Effector memory CD8-positive, alpha-beta T cell (primary cell): ENCODE results near the gene ATP1A4.
A peak's percentile ranks its signal among the peaks of the same experiment; 100 is the strongest.

Experiments used
- ATAC-seq: fragments of 150-1000 bp; cut with Tn5 transposase; replicated peaks from 2 replicates; pipeline ENCODE4 v1.10.0; 2021; ENCODE audit warnings: mild to moderate bottlenecking, moderate library complexity
- DNase-seq, 3 experiments: peaks; one replicate each; pipeline ENCODE4 v3.0.0; 2021
- H3K27ac Mint-ChIP-seq, 2 donors: one replicate each; pipeline ENCODE4 v1.8.0; 2022; ENCODE audit warnings: mild to moderate bottlenecking in 2 of 2, mixed read lengths in 2 of 2, moderate library complexity in 2 of 2
- H3K27me3 Mint-ChIP-seq, 2 donors: one replicate each; pipeline ENCODE4 v1.8.0; 2022; ENCODE audit warnings: mixed read lengths in 2 of 2
- H3K36me3 Mint-ChIP-seq: one replicate; pipeline ENCODE4 v1.8.0; 2022; ENCODE audit warnings: mild to moderate bottlenecking, moderate library complexity, mixed read lengths; ENCODE audit not compliant: insufficient read depth
- H3K4me1 Mint-ChIP-seq, 2 donors: one replicate each; pipeline ENCODE4 v1.8.0; 2022; ENCODE audit warnings: low read depth in 2 of 2, mixed read lengths in 2 of 2
- H3K4me3 Mint-ChIP-seq, 2 donors: one replicate each; pipeline ENCODE4 v1.8.0; 2022; ENCODE audit warnings: mild to moderate bottlenecking in 2 of 2, mixed read lengths in 2 of 2, moderate library complexity in 2 of 2
- H3K9me3 Mint-ChIP-seq, 2 donors: one replicate each; pipeline ENCODE4 v1.8.0; 2022; ENCODE audit warnings: mixed read lengths in 2 of 2

ATP1A4 gene

DNA sequence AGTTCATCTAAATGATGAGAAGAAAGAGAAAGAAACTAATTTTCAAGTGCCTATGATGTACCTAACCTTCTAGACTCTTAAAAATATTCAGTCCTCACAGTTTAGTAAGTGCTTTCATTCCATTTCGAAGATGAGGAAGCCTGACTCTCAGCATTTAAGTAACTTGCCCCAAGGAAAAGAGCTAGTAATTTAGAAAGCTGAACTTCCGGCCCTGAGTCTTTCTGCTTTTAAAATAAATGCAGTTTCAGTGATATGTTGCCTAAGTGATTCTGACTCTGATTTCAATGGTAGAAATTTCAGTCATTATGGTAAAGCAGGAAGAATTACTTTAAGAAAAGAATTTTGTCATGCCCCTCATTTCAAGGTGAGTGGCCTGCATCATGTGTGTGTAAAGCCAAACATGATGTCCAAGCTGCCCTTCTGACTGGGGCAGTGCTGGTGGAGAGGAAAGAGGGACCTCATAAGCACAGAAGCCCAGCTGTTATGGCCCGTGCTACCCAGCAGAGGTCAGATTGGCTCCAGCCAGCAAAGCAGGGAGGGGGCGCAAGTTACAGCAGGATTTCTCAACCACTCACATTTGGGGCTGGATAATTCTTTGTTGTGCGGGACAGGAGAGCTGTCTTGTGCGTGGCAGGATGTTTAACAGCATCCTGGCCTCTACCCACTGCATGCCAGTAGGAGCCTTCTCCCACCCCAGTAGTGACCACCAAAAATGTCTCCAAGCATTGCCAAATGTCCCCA is 10.7 kb downstream of the ATP1A4 start:
- Mint-ChIP-seq H3K36me3 (no peaks in the 10 kb centered on the region), H3K4me3 (no peak overlapping the region), H3K27ac (no peak overlapping the region), H3K27me3 (peaks cover 13 to 69% of the 10 kb centered on the region in 2 donors), H3K4me1 (no peaks in the 10 kb centered on the region), H3K9me3 (no peaks in the 10 kb centered on the region)
- ATAC-seq = no peak
- DNase-seq = no peak

DNA sequence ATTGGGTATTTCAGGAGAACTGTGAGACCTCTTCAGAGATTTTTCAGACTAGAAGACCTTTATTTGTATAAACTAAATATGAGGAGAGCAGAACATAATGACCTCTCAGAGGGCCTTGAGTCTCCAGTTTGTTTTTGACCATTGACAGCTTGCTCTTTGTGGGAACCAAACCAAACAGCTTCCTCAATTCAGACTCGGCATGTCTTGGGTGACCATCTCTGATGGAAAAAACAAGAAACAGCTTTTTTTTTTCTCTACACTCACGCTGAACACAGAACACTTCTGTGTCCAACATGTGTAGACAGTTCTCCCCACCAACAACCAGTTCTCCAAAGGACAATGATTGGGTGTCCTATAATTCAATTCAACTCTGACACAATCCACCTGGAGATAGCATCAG is 11.5 kb downstream of the ATP1A4 start:
- DNase-seq = no peak
- no peaks in the 10 kb centered on the region for H3K4me1 Mint-ChIP-seq
- peak overlapping the region in 1 of 2 donors; percentile 26 for H3K27ac Mint-ChIP-seq
- no peaks in the 10 kb centered on the region for H3K36me3 Mint-ChIP-seq
- H3K9me3 Mint-ChIP-seq = no peaks in the 10 kb centered on the region
- no peak overlapping the region for H3K4me3 Mint-ChIP-seq
- no peak for ATAC-seq
- H3K27me3 Mint-ChIP-seq = peaks cover 19 to 75% of the 10 kb centered on the region in 2 donors

DNA sequence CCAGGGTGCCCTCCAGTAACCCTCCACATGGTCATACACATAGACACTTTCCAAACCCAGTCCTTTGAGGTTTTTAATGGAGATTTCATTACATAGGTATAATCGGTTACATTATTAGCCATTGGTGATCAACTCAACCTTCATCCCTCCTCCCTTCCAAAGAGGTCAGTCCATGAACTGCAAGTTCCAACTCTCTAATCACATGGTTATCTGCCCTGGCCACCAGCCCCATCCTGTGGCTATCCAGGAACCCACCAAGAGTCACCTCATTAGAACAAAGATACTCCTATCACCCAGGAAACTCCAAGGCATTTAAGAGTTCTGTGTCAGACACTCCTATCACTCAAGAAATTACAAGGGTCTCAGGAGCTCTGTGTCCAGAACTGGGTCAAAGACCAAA is 12.2 kb downstream of the ATP1A4 start:
- no peak for DNase-seq
- H3K27me3 Mint-ChIP-seq = peaks cover 21 to 68% of the 10 kb centered on the region in 2 donors
- no peak overlapping the region for H3K4me3 Mint-ChIP-seq
- H3K27ac Mint-ChIP-seq = peak overlapping the region in 1 of 2 donors; percentile 26
- H3K4me1 Mint-ChIP-seq = no peaks in the 10 kb centered on the region
- H3K9me3 Mint-ChIP-seq = no peaks in the 10 kb centered on the region
- ATAC-seq = no peak
- no peaks in the 10 kb centered on the region for H3K36me3 Mint-ChIP-seq

DNA sequence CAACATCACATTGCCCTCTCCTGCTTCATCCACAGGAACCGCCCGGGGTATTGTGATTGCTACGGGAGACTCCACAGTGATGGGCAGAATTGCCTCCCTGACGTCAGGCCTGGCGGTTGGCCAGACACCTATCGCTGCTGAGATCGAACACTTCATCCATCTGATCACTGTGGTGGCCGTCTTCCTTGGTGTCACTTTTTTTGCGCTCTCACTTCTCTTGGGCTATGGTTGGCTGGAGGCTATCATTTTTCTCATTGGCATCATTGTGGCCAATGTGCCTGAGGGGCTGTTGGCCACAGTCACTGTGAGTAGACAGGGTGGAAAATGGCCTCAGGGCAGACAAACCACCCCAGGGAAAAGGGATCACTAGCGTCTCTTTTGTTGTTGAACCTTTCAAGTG is 12.7 kb downstream of the ATP1A4 start:
- Mint-ChIP-seq H3K36me3 (no peaks in the 10 kb centered on the region), H3K4me3 (no peak overlapping the region), H3K9me3 (no peaks in the 10 kb centered on the region), H3K4me1 (peaks cover 0 to under 1% of the 10 kb centered on the region in 2 donors), H3K27me3 (peaks cover 21 to 63% of the 10 kb centered on the region in 2 donors), H3K27ac (no peak overlapping the region)
- DNase-seq (no peak), ATAC-seq (no peak)

DNA sequence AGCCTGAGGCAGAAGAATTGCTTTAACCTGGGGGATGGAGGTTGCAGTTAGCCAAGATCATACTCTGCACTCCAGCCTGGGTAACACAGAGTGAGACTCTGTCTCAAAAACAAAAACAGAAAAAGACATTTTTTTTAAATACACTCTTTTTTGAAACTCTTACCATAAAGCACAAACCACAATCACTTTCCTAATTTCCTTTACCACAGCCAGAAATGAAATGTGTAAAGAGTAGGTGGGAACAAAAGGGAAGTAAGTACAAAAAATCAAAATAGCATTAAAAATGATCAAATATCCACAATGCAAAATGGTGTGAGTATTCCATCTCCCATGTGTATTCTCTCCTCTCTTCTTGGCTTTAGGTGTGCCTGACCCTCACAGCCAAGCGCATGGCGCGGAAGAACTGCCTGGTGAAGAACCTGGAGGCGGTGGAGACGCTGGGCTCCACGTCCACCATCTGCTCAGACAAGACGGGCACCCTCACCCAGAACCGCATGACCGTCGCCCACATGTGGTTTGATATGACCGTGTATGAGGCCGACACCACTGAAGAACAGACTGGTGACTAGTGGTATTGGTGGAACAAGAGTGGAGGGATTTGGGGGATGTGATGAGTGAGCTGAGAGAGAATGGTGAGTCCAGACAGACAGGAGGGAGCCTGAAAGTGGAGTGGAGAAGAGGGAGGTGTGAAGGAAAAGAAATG is 14.9 kb downstream of the ATP1A4 start:
- ATAC-seq (no peak), DNase-seq (no peak)
- Mint-ChIP-seq H3K4me1 (peaks cover 7% of the 10 kb centered on the region in 2 donors), H3K9me3 (no peaks in the 10 kb centered on the region), H3K27me3 (peaks cover 24 to 61% of the 10 kb centered on the region in 2 donors), H3K36me3 (no peaks in the 10 kb centered on the region), H3K27ac (no peak overlapping the region), H3K4me3 (no peak overlapping the region)

DNA sequence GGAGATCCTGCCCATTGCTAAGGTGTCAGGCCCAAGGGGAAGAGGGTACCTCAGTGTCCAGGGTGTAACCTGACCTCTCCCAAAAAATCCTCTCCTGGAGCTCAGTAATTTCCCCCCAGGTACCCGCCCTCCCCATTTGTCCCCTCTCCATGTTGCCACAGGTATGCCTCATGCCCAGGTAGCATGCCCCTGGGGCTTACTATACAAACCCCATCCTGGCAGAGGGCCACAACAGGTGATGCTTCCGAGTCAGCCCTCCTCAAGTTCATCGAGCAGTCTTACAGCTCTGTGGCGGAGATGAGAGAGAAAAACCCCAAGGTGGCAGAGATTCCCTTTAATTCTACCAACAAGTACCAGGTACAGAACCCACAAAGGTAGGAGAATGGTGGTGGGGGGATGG is 15.7 kb downstream of the ATP1A4 start:
- ATAC-seq (no peak), DNase-seq (no peak)
- no peaks in the 10 kb centered on the region for H3K36me3 Mint-ChIP-seq
- peaks cover 30 to 64% of the 10 kb centered on the region in 2 donors for H3K27me3 Mint-ChIP-seq
- no peaks in the 10 kb centered on the region for H3K9me3 Mint-ChIP-seq
- no peak overlapping the region for H3K27ac Mint-ChIP-seq
- H3K4me1 Mint-ChIP-seq = peaks cover 7% of the 10 kb centered on the region in 2 donors
- no peak overlapping the region for H3K4me3 Mint-ChIP-seq

DNA sequence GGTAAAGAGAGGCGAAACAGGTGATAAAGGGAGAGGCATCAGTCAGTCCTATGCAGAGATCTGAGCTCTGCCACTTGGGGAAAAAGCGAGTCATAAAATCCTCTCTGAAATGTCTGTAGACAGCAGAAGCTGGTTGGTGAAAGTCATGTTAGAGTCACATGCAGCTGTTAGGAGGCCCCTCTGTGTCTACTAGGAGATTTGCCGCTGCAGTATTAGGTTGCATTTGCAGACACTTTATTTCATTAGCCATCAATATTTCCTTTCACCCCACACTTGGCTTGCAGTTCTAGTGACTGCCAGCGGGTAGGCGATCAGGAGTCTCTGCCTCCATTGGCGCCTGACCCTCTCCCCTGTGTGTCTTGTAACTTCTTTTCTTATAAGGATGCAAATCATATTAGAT is 16.2 kb downstream of the ATP1A4 start:
- no peak overlapping the region for H3K4me3 Mint-ChIP-seq
- H3K36me3 Mint-ChIP-seq = no peaks in the 10 kb centered on the region
- H3K4me1 Mint-ChIP-seq = peaks cover 7% of the 10 kb centered on the region in 2 donors
- DNase-seq = no peak
- no peaks in the 10 kb centered on the region for H3K9me3 Mint-ChIP-seq
- ATAC-seq = no peak
- H3K27me3 Mint-ChIP-seq = peaks cover 35 to 69% of the 10 kb centered on the region in 2 donors
- H3K27ac Mint-ChIP-seq = no peak overlapping the region

DNA sequence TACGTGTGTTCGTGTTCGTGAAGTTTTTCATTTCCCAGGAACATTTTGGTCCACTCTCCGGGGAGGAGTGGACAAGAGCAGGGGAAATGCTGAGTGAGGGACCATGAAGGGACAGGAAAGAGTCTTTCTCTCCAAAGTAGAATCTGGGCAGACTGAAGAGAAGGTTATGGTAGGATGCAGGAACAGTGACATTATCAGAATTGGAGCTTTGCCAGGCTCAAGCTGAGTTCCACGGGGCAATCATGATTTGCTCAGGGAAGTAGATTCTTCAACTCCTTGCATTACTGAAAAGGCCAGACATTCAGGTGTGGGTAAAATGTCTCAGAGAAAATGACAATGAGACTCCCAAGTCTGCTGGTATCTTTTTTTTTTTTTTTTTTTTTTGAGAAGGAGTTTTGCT is 16.6 kb downstream of the ATP1A4 start:
- ATAC-seq = no peak
- Mint-ChIP-seq H3K4me1 (peaks cover 7% of the 10 kb centered on the region in 2 donors), H3K4me3 (no peak overlapping the region), H3K27me3 (peaks cover 40 to 72% of the 10 kb centered on the region in 2 donors), H3K36me3 (no peaks in the 10 kb centered on the region), H3K9me3 (no peaks in the 10 kb centered on the region), H3K27ac (no peak overlapping the region)
- DNase-seq = no peak

DNA sequence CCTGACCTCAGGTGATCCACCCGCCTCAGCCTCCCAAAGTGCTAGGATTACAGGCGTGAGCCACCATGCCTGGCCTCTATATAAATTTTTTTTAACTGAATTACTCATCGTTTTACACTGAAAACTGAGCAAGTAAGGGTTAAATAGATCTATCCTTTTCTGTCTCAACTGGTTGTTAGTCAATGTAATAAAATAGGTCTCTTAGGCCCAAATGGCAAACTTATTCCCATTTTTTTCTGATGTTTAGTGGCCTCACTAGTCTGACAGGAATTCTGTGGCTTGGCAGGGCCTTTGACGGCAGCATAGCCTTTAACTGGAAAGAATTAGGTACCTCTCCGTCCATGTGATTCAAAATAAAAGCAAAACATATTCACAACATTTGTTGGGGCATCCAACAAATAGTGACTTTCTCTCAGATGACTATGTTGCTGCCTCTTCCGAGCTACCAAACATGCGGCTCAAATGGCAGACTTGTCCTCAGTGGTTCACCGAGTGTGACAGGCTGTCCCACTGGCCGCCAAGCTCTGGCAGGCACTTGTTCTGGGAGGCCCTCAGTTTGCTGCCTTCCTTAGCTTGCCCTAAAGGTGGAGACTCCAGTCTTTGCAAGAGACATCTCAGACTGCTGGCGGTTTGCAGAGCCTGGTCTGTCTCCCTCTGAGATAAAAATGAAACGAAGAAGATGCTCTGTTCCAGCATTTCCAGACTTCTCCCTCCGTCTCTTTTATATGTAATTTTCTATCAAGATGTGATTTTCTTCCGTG is 17.4 kb downstream of the ATP1A4 start:
- H3K27ac Mint-ChIP-seq = no peak overlapping the region
- DNase-seq (no peak), ATAC-seq (no peak)
- H3K4me1 Mint-ChIP-seq = peaks cover 7% of the 10 kb centered on the region in 2 donors
- no peak overlapping the region for H3K4me3 Mint-ChIP-seq
- no peaks in the 10 kb centered on the region for H3K36me3 Mint-ChIP-seq
- peaks cover 48 to 72% of the 10 kb centered on the region in 2 donors for H3K27me3 Mint-ChIP-seq
- H3K9me3 Mint-ChIP-seq = no peaks in the 10 kb centered on the region

DNA sequence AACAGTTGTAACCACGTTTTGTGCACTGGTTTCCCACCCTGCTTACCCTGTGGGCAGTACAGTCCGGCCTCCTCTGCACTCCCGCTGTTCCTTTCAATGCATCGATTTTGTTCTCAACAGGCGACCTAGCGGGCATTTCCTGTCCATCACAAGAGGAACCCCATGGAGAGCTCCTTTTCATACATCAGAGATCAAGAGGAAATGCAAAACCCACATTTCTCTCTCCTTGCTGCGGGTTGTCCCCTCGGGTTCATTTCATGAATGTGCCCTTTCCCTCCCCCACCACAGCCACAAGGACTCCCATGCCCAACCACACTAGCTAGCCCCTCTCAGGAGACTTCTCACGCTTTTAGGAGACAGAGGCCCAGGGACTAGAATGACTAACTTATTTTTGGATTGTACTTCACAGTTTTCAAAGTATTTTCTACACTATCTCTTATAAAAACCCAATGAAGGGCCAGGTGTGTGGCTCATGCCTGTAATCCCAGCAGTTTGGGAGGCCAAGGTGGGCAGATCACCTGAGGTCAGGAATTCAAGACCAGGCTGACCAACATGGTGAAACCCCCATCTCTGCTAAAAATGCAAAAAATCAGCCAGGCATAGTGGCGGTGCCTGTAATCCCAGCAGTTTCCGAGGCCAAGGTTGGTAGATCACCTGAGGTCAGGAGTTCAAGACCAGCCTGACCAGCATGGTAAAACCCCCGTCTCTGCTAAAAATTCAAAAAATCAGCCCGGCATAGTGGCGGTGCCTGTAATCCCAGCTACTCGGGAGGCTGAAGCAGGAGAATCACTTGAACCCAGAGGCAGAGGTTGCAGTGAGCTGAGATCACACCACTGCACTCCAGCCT is 18.4 kb downstream of the ATP1A4 start:
- no peak overlapping the region for H3K27ac Mint-ChIP-seq
- peaks cover 51 to 72% of the 10 kb centered on the region in 2 donors for H3K27me3 Mint-ChIP-seq
- DNase-seq (no peak), ATAC-seq (peak; percentile 19)
- peaks cover 7% of the 10 kb centered on the region in 2 donors for H3K4me1 Mint-ChIP-seq
- H3K36me3 Mint-ChIP-seq = no peaks in the 10 kb centered on the region
- no peak overlapping the region for H3K4me3 Mint-ChIP-seq
- H3K9me3 Mint-ChIP-seq = no peaks in the 10 kb centered on the region

DNA sequence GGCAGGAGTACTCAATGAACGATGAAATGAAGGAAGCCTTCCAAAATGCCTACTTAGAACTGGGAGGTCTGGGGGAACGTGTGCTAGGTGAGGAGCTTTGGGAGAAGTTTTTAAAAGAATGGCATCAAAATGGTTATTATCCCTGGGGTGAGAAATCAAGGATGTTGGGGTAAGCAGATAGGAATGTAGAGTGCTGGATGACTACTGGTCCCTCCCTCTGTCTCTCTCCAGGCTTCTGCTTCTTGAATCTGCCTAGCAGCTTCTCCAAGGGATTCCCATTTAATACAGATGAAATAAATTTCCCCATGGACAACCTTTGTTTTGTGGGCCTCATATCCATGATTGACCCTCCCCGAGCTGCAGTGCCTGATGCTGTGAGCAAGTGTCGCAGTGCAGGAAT is 20.0 kb downstream of the ATP1A4 start:
- peaks cover 46 to 63% of the 10 kb centered on the region in 2 donors for H3K27me3 Mint-ChIP-seq
- H3K9me3 Mint-ChIP-seq = no peaks in the 10 kb centered on the region
- H3K36me3 Mint-ChIP-seq = no peaks in the 10 kb centered on the region
- H3K4me1 Mint-ChIP-seq = peaks cover 7% of the 10 kb centered on the region in 2 donors
- no peak for DNase-seq
- ATAC-seq = no peak
- no peak overlapping the region for H3K4me3 Mint-ChIP-seq
- H3K27ac Mint-ChIP-seq = no peak overlapping the region

DNA sequence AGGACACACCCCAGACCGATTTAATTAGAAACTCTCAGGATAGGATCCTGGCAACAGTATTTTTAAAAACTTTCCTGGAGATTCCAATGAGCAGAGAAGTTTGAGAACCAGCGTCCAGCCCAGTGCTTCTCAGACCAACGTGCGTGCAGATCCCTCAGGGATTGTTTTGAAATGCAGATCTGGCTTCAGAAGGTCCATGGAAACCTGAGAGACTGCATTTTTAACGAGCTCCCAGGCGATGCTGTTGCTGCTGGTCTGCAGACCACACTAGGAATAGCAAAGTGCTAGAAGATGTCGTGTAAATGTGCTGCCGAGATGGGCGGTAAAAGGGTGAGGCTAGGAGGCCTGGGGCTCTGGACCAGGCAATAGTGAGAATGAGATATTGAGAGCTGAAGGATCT is 20.6 kb downstream of the ATP1A4 start:
- no peaks in the 10 kb centered on the region for H3K36me3 Mint-ChIP-seq
- H3K27ac Mint-ChIP-seq = no peak overlapping the region
- ATAC-seq (no peak), DNase-seq (no peak)
- no peaks in the 10 kb centered on the region for H3K9me3 Mint-ChIP-seq
- no peak overlapping the region for H3K4me3 Mint-ChIP-seq
- H3K4me1 Mint-ChIP-seq = peaks cover 7% of the 10 kb centered on the region in 2 donors
- H3K27me3 Mint-ChIP-seq = peaks cover 41 to 57% of the 10 kb centered on the region in 2 donors

DNA sequence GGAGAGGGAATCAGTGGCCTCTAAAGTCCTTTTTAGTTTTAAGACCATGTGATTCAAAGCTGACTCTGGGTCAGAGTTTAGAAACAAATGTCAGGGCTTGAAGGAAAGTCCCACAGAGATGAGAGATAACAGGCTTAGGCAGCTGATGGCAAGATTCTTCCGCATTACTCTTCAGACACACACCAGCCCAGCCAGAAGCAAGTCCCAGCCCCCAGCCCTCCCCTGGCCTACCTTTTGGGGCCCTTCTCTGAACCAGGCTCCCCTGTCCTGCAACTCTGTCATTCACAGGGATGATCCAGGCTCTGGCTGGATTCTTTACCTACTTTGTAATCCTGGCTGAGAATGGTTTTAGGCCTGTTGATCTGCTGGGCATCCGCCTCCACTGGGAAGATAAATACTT is 25.8 kb downstream of the ATP1A4 start:
- no peaks in the 10 kb centered on the region for H3K4me1 Mint-ChIP-seq
- no peak overlapping the region for H3K4me3 Mint-ChIP-seq
- ATAC-seq (no peak), DNase-seq (no peak)
- H3K9me3 Mint-ChIP-seq = no peaks in the 10 kb centered on the region
- H3K36me3 Mint-ChIP-seq = no peaks in the 10 kb centered on the region
- peaks cover 40 to 51% of the 10 kb centered on the region in 2 donors for H3K27me3 Mint-ChIP-seq
- H3K27ac Mint-ChIP-seq = no peak overlapping the region
